Measurements from ENCODE around the gene OSMR.

The OSMR gene

DNA sequence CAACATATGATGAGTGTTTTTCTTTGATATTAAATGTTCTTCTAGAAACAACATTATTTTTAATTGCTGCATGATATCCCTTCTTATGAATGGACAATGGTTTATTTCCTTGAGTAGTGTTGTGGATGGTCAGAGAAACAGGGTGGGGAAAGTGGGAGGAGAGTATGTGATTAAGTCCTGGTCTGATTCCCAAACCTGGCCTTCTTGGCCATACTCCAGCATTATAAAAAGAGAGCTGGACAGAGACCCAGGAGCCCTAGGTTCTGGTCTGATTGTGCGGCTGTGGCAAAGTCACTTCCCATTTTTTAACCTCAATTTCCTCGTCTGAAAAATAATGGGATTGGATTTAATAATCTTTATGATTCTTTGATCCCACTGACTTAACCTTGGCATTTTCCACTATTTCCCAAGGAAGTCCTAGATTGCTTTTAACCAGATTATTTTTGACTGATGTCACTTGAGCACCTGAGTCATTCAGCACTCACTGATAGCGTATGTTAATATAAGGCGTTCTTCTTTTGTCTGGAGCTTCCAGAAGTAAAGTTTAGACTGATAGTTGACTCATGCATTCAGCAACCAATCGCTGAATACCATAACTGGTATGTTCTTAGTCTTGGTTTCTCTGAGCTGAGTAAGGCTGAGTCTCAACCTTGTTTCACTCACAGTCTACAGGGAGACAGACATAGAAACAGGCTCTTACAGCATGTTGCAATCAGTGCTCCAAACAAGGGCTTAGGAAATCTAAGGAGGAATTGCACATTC is 26.2 kb downstream of the OSMR start:
- DNase-seq (ENCODE audit: low read depth) = peak; percentile 98

DNA sequence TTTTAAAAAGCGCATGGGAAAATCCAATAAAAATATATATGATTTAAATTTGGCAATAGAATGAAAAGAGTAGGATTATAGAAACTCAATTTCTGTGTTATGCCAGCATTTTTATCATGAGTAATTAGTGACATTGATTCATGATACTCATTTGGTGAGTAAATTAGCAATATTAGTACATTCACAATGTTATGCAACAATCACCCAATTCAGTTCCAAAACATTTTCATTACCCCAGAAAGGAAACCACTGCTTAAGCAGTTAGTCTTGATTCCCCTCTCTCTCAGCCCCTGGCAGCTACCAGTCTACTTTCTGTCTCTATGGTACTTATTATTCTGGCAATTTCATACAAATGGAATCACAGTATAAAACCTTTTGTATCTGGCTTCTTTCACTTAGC is 27.0 kb downstream of the OSMR start:
- DNase-seq (ENCODE audit: low read depth) = no peak

DNA sequence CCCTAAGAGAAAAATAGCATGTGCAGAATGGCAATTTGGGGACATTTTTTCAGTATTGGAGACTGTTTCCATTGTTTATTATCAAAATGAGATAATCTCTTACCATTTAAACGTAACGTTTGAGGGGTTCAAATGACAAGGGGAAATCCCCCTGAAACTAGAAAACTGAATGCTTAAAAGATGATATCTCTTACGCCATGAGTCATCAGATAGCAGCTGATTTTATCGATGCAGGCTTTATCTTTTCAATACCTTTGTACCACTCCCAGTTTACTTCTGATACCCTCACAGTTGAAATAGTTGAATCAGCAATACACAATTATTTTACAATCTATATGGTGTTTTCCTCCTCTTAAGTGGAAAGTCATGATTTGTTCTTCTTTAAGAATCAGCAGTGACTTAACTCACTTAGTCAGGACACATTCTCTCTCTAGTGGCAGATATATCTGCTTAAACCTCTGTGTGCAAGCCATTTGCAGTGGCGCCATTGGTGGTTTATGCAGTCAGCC is 29.2 kb downstream of the OSMR start:
- DNase-seq (ENCODE audit: low read depth) = no peak

DNA sequence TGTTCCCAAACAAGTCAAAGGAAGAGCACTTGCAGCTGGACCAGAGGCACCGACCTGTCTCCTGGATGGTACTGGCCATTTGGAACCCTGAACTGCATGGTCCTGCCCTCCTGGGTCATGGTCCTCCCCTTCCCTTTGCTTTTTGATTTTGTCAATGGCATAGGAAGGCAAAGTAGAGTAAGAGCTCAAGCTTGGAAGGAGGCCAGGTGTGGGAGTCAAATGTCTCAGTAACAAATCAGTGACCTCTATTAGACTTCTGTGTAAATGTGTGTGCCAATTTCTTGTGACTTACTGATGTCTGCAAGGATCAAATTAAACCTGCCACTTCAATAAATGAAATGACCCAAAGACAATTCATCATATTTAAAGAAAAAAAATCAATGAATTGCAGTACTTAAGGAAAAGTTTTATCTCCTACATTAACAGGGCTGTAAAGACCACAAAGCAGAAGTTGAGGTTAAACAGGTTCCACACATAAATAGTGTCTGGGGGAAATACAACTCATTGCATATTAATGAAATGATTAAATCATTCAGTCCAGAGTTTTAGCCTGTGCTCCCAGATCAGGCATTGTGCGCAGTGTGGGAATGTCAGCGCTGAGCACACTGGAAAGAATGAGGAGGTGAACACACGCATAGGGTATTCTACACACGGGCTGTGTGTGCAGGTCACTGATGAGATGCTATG is 32.7 kb downstream of the OSMR start:
- DNase-seq (ENCODE audit: low read depth) = no peak

DNA sequence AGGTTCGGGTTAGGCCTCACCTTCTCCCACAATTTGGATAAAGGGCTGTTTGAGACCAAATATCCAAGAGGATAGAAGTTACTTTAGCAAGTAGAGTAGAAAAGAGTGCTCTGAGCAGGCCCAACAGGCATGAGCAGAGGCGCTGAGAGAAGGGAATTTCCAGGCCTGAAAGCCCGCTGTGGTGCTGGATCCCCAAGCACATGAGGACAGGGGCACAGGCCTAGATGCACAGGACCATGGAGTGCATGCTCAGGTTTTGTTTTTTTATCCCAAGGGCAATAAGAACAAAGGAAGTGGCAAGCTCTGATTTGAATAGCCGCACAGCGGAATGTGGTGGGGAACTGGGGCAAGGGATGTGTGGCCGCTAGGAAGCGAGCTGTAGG is 33.3 kb downstream of the OSMR start:
- no peak for DNase-seq (ENCODE audit: low read depth)

DNA sequence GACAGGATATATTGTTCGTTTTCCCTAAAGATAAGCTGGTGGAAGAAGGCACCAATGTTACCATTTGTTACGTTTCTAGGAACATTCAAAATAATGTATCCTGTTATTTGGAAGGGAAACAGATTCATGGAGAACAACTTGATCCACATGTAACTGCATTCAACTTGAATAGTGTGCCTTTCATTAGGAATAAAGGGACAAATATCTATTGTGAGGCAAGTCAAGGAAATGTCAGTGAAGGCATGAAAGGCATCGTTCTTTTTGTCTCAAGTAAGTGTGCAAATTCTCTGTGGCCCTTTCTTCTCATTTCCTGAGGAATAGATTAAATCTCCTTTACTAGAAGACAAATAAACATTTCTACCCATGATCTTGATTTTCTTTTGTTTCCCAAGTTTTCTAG is 38.0 kb downstream of the OSMR start:
- no peak for DNase-seq (ENCODE audit: low read depth)

DNA sequence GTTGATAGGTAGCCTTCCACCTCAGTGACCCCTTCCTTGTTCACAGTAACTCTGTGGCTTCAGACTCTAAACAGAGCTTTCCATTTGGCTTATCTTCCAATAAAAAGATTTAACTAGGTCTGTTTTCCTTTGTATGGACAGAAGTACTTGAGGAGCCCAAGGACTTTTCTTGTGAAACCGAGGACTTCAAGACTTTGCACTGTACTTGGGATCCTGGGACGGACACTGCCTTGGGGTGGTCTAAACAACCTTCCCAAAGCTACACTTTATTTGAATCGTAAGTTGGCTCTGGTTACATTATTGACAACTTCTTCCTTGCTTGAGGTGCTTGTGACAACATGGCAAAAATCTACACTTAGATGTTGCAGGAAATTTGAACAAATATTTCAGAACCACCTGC is 39.4 kb downstream of the OSMR start:
- no peak for DNase-seq (ENCODE audit: low read depth)

DNA sequence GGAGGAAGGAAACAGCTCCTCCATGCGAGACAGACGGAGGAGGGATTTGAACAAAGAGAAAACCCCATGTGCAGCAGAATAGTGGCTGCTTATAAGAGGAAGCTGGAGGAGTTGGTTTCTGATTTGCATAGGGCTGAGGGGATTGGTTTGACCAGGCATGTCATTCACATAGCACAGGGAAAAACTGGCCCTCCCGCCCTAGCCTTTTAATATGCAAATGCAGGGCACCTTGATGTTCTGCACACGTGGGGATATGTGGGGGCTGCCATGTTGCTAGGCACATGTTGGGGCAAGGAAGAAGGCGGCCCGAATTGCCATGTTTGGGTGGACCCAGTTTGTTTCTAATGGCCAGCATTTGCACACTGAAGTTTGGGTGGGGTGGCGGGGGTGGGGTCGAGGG is 42.2 kb downstream of the OSMR start:
- DNase-seq (ENCODE audit: low read depth) = no peak

DNA sequence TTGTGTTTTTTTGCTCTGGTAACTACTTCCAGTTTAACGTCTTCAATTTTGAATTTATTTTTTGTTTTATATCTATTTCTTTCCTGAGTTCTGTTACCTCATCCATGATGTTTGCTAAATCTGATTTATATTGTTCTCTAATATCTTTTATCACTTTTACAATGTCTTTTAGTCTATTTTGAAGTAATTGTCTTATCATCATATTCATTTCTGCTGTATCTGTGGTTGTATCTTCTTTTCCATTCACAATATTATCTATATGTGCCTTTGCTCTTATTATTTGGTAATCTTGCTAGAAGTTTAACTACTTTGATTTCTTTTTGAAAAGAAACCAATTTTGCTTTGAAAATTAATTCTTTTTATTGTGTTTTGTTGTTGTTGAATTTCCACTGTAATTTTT is 43.6 kb downstream of the OSMR start:
- DNase-seq (ENCODE audit: low read depth) = no peak

DNA sequence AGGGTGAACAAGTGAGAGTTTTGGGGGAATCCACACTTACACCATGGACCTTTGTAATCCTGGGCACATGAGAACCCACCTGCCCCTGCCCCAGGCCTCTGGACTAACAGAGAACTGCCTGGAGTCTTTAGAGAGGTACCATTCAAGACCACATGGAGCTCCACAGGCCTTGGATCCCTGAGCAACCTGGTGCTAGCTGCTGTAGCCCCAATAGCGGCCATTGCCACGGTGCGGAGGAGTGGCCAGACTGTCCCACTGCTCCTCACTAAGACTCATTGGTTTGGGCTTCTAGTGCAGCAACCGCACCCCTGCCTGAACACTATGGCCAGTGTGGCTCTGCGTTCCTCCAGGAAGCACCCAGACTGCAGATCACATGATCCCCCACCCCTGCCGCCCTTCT is 45.8 kb downstream of the OSMR start:
- no peak for DNase-seq (ENCODE audit: low read depth)

DNA sequence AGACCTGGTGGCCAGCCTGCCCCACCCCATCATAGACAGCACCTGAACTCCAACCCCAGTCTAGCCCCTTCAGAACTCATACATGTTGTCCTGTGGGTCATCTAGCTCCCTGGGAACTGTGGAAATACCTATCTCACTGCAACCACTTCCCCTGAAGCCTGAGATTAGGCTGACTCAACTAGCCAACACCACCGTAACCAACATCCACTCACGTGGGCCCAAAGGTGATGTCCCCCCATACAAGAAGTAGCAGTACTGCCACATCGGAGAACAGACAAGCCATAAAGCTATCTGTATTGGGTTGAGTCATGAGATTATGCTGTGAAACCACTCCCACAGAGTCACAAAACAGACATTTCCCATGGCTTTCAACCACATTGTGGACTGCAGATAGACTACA is 46.6 kb downstream of the OSMR start:
- DNase-seq (ENCODE audit: low read depth) = no peak

DNA sequence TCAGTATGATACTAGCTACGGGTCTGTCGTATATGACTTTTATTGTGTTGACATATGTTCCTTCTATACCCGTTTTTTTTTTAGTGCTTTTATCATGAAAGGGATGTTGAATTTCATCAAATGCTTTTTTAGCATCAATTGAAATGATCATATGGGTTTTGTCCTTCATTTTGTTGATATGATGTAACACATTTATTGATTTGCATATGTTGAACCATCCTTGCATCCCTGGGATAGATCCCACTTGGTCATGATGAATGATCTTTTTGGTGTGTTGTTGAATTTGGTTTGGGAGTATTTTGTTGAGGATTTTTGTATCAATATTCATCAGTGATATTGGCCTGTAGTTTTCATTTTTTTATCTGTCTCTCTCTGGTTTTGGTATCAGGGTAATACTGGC is 50.9 kb downstream of the OSMR start:
- DNase-seq (ENCODE audit: low read depth) = no peak

DNA sequence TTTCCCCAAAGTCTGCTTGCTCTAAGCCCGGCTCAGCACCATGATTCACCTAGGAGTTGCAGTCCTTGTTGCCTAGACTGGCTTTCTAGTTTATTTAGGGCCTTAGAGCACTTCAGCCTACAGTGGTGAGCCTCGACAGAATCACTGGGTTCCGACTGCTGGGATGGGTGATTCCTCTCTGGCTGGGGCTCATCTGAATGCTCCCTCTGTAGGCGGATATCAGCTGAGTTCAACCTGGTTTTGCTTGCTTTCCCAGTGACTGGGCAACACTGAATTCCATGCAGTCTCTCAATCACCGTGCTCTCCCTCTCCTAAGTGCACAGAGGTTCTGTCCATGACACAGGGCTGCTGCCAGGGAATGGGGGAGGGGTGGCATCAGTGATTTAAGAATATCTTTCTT is 54.1 kb downstream of the OSMR start:
- DNase-seq (ENCODE audit: low read depth) = no peak

DNA sequence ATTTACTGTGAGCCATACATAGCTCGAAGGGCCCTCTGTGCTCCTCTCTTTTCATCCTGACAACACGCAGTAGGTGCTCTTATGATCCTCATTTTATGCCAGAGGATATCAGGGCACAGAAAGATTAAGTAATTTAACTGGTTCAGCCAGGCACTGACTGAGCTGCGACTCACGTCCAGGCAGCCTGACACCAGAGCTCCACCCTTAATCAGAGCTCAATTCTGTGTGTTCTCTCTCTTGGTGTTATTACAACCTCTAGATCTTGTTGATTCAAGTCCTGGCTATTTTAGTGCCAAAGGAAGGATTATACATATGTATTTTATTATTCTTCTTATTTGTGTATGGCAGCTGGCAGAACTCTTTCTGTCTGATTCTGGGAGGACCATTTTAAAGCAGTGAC is 59.7 kb downstream of the OSMR start:
- peak; percentile 18 for DNase-seq (ENCODE audit: low read depth)

DNA sequence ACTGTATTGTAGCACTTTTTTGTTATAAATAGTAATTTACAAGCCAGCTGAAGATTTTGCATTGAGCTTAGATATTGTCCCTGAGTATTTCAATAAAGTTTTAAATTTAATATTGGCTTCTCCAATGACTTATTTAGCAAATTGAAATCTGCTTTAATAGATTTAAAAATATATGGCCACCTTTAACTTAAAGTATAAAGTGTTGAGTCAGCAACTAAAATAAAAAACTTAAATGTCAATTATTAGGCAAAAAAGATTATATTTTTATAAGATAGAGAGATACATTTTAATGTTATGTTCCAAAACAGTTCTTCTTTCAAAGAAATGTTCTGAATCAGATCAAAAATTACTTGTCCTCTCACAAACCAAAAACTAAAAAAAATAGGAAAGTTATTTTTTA is 60.7 kb downstream of the OSMR start:
- no peak for DNase-seq (ENCODE audit: low read depth)

DNA sequence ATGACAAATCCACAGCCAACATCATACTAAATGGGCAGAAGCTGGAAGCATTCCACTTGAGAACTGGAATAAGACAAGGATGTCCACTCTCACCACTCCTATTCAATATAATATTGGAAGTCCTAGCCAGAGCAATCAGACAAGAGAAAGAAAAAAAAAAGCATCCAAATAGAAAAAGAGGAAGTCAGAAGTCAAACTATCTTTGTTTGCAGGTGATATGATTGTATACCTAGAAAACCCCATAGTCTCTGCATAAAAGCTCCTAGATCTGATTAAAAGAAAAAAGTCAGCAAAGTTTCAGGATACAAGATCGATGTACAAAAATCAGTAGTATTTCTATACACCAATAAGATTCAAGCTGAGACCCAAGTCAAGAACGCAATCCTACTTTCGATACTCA is 66.1 kb downstream of the OSMR start:
- DNase-seq (ENCODE audit: low read depth) = no peak

DNA sequence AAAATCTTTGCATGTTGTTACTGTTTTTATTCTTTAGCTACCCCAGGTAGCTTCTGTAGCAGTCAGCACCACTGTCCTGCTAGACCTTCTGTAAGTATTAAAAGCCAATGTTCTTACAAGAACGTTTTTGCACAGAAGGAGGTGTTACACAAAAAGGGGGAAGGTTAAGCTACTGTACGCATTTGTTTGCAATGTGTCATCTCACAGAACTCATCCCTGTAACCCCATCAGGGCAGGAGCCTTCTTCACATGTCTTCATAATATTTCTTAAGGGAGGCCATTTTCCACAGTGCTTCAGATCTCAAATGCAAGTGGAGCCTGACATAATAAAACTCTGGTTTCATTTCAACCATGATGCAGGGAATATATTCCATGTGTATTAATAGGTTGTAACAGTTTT is 67.9 kb downstream of the OSMR start:
- DNase-seq (ENCODE audit: low read depth) = peak; percentile 27

DNA sequence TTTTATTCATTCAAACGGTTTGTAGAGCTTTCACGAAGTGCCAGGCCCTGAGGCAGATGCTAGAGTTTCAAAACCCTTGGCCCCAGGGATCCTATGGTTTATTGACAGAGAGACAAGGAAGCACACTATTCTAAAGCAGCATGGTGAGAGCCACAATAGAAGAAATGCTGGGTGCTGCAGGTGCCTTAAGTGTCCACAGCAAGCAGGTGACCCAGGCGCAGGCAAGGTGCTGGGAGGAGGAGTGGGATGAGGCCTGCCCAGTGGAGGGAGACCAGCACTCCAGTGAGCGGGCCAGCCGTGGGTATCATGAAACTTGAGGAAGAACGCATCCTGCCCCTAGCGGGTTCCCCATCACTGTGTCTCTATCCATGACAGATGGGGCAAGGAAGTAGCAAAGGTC is 71.0 kb downstream of the OSMR start:
- DNase-seq (ENCODE audit: low read depth) = no peak

DNA sequence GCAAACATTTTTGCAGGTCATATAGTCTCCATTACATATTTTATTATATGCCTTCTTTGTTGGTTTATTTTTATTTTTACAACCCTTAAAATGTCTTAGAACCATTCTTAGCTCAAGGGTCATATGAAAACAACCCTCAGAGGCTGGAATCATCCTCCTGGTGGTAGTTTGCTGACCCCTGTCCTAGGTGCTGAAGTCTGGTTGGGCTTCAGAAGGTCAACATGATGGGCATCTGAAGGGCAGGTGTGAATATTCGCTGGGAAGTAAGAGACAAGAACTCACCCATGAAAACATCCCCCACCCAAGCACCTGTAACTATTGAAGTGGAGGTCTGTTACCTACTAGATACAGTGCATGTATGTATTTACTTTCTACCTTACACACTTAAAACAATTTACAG is 75.4 kb downstream of the OSMR start:
- peak; percentile 25 for DNase-seq (ENCODE audit: low read depth)

DNA sequence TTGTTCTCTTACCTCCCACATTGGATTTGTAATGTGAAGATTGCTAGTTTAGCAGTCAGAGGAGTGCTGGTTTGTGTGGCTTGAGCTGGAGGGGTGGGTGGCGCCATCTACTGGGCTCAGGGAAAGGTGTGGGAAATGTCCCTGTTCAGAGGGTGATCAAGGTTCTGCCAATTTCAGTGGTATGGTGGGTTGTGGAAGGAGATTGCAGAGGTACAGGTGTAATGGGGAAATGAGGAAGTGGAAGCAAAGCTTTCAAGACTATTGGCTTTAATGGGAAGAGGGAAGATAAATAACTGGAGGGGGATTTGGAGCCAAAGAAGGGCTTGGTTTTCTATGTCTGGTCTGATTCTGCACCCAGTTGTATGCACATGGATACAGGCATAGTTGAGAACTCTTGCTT is 76.4 kb downstream of the OSMR start:
- peak; percentile 65 for DNase-seq (ENCODE audit: low read depth)

DNA sequence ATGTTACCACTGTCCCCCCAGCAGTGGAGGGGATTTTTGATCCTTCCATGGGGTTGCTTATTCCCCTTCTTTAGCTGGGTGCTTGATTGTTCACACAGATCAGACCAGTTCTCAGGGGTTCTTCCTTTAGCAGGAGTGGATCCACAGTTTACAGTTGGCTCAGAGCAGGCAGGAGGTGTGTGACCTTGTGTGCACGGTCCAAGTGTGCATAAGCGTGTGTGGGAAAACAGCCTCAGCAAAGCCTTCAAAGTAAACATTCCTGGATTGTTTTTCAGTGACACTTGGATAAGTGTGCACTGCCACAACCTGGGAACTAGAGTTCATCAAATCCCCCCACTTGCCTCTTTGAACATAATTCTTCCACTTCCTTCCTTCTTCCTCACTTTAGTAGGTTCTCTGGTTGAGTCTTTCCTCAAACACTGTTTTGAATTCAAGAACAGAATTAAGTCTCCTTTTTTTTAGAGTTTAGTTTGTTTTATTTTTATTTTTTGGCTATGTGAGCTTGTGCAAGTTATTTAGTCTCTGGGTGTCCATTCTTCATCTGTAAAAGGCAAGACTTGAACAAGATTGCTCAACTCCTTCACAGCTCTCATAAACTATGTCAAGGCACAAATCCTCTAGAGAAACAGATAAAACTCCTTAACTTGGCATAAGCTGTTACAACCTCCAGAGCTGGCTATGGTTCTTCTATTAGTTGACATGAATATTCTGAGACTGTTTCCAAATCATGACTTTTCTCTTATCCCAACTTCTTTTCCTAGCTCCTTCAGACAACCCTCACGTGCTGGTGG is 78.0 kb downstream of the OSMR start:
- DNase-seq (ENCODE audit: low read depth) = peak; percentile 58

DNA sequence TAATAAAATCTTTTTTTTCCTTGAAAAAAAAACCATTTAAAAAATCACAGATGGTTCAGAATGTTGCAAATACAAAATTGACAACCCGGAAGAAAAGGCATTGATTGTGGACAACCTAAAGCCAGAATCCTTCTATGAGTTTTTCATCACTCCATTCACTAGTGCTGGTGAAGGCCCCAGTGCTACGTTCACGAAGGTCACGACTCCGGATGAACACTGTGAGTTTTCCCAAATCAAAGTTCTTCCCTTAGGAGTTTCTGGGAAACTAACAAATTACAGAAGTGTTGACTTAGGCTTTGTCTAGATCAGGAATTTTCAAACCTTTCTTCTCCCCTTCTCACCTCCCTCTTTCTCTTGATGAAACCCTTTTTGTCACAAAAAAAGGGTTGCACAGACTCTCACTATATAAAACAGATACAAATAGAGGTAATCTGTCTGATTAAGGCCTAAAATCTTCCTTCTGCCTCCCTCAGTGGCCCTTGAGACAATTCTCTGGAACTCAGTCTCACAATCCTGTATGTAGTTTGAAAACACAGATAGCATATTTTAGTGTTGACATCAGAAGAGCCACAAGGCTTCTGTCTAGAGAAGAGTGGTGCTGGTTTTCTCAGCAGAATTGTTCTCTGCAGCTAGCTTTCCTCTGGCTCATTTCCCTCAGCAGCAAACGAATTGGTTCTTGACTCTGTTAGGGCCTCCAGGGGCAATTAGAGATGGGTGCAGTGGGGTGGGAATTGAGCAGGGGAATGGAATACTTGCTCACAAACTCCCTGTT is 79.5 kb downstream of the OSMR start:
- DNase-seq (ENCODE audit: low read depth) = peak; percentile 90

Data from EH (cell line).